ENCODE results near the gene FAAP24.
"Not testable (repeated sequence)": the region's sequence is repeated elsewhere in the genome, so short reads cannot be mapped to it uniquely, and the experiment has no call there.

Gene FAAP24

GRCh38 chr19:32971715-32972540 lies at the start of gene FAAP24, which contains the start of gene CEP89:
Gene FAAP24, plus strand, starts transcription at chr19:32972242. Its CDS starts 955 bp downstream, at chr19:32973197.
Gene CEP89, minus strand, starts transcription at chr19:32971958. Its CDS starts 84 bp downstream, at chr19:32971874.
- DNase-seq: peak; percentile 97

GRCh38 chr19:32924200-32924599 lies 47.8 kb upstream of the FAAP24 start:
- DNase-seq: no peak

- no peak for DNase-seq
Measured at GRCh38 chr19:32928806-32929205, 43.2 kb upstream of the FAAP24 start.

DNA sequence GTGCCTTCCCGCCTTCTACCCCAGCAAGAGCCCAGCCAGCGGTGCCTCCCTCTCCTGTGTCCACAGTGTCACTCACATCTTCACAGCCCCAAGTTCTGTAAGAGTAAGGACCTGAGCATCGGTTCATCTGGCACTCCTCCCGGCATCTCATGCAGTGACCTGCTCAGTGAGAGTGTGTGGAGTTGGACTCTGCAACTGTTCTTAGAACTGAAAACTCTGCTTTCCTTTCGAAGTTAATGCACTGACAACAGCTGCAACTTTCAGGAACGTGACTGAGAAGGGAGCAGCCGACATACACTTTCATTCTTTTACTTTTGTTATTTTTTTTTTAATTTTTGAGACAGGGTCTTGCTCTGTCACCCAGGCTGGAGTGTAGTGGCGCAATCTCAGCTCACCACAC lies 41.5 kb upstream of the FAAP24 start:
- DNase-seq: no peak

DNA sequence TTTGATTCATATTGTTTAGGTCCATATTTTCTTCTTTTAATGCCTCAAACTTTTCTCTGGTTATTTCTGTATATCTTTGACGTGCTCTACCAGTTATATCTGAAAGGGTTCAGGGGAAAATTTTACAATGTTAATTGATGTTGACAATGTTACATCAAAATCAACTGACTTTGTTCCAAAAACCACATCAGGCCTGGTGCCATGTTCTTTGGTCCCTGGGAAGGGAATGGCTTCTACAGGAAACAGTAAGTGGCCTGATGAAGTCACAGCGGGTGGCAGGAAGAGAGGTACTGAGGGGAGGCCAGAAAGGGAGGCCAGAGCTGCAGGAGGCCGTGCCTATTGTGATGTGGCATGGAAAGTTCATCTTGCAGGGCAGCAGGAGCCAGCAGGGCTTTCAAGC lies 38.5 kb upstream of the FAAP24 start:
- no peak for DNase-seq

DNA sequence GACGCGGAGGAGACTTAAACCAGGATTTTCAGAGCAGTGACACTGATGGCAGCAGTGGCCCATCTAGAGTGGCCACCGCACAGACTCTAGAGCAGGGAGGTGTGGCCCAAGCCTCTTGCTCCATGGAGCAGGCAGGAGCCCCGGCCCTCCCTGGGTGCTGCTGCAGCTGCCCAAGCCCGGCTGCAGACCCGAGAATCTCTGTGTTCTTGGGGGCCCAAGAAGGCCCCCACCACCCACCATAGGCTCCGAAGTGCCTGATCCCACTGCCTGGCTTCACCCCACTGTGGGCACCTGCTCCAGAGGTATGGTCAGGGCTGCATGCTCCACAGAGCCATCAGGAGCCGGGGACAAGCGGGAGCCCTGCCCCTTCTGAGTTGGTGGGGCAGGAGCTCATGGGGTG lies 36.4 kb upstream of the FAAP24 start:
- DNase-seq: no peak

DNA sequence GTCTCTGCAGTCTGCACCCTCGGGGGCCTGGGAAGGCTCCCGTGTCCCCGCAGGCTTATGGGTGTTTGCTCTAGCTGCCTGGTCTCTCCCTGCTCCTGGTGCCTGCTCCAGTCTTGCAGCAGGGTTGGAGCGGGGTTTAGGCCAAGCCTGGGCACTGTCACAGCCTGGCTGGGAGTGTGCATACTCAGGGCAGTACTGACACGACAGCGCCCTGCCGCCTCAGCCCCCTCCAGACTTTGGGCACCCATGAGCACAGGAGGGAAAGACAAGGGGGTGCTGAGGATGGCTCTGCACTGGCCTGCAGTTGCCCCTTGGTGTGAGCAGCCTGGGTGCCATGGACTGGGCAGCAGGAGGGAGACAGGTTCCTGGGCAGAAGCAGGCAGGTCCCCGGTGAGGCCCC lies 36.0 kb upstream of the FAAP24 start:
- no peak for DNase-seq

GRCh38 chr19:32941273-32941672 lies 30.8 kb upstream of the FAAP24 start:
- DNase-seq: not testable (repeated sequence)

GRCh38 chr19:32945260-32945659 lies 26.8 kb upstream of the FAAP24 start:
- no peak for DNase-seq

GRCh38 chr19:32966750-32967149 lies 5.3 kb upstream of the FAAP24 start:
- DNase-seq: no peak

DNA sequence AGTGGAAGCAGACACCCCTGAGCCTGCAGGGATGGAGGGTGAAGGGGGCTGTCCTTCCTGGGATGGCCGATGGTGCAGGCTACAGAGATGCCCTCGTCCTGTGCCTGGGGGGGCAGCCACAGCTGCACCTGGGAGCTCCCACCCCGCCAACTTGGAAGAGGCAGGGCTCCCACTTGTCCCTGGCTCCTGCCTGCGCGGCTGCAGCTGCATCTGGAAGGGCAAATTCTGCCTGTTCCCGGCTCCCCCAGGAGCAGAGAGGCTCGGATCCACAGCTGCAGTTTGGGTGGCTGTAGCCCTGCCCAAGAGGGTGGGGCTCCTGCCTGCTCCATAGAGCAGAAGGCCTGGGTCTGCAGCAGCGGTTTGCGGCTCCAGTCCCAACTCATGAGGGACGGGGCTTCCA lies 2.5 kb upstream of the FAAP24 start:
- no peak for DNase-seq

GRCh38 chr19:32971012-32971595 lies 938 bp upstream of the FAAP24 start:
- no peak for DNase-seq

- no peak for DNase-seq
Measured at GRCh38 chr19:32976223-32976805, 4.3 kb downstream of the FAAP24 start.

- no peak for DNase-seq
Measured at GRCh38 chr19:32977280-32977679, 5.2 kb downstream of the FAAP24 start.

DNA sequence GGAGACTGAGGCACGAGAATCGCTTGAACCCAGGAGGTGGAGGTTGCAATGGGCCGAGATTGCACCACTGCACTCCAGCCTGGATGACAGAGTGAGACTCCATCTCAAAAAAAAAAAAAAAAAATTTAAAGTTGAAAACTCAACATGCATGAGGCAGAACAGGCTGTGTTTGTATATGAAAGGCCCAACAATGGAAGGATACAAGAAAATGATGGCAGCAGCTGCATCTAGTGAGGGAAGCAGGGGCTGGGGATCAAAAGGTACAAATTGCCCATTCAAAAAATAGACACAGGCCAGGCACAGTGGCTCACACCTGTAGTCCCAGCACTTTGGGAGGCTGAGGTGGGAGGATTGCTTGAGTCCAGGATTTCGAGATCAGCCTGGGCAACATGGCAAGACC lies 5.8 kb downstream of the FAAP24 start:
- DNase-seq: not testable (repeated sequence)

- DNase-seq: not testable (repeated sequence)
Measured at GRCh38 chr19:32979807-32980206, 7.8 kb downstream of the FAAP24 start.

DNA sequence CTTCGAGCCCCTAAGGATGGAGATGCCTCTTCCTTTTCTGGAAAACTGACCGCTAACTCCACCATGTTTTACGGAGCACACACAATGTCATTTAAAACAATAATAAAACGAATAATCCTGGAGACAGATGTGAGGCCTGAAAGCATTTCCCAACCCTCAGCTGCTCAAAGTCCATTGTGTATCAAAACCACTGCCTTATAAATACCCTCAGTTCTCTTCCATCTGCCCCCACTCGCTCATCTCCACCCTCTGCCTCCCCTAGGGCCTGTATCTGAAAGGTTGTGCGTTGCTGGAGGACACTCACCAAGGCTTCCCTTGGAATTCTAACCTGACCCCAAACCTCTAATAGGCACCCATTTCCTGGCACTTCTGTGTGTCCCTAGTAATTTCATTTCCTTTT lies 10.4 kb downstream of the FAAP24 start:
- not testable (repeated sequence) for DNase-seq

DNA sequence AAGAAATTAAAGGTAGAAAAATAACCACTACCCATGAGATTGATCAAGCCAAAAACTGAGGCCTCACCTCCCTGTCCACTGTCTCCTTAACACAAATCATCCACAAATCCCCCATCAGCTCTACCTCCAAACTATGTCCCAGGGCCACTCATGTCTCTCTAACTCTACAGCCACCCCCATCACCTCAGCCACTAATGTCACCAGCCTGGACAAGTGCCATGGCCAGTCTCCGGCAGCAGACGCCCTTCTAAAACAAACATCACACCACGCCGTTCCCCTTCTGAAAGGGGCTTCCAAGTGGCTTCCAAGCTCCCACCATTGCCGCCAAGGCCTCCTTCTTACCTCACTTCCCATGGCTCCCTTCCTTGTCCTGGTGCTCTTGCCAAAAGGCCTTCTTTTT lies 16.2 kb downstream of the FAAP24 start:
- not testable (repeated sequence) for DNase-seq

- DNase-seq: no peak
Measured at GRCh38 chr19:32988724-32989123, 16.7 kb downstream of the FAAP24 start.

- not testable (repeated sequence) for DNase-seq
Measured at GRCh38 chr19:32995966-32996365, 23.9 kb downstream of the FAAP24 start.

- DNase-seq: not testable (repeated sequence)
Measured at GRCh38 chr19:32997061-32997464, 25.0 kb downstream of the FAAP24 start.

DNA sequence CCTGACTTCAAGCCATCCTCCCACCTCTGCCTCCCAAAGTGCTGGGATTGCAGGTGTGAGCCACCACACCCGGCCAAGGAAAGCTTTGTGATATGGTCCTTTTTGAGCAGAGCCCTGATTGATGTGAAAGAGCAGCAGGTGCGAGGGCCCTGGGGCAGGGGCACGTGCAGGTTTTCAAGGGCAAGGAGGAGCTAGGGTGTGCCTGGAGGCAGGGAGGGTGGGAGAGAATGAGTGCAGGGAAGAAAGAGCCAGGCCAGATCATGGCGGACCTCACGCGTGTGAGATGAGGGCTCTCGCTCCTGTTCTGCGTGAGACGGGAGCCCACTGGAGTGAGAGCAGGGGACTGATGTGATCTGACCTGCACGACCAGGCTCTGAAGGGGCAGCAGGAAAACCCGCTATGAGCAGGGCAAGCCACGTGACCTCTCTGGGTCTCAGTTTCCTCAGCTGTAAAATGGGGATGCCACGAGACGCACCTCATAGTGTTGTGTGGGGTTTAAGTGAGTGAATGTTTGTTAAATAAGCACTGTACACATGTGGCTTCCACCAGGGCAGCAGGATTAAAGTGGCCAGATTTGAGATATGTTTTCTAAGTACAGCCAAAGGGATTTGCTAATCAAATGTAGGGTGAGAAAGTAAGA lies 25.8 kb downstream of the FAAP24 start:
- no peak for DNase-seq

DNA sequence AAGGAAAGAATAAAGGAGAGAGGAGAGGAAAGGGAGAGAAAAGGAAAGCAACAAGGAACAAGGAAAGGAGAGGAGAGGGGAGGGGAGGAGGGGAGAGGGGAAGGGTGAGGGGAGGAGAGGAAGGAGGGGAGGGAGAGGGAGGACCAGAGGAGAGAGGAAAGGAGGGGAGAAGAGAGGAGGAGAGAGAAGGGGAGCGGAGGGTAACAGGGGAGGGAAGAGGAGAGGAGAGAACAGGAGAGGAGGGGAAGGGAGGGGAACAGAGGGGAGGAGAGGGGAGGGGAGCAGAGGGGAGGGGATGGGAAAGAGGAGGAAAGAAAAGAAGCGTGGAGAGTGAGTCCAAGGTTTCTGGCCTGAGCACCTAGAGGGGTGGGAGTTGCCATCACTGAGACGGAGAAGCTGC lies 26.7 kb downstream of the FAAP24 start:
- no peak for DNase-seq

GRCh38 chr19:33000510-33000909 lies 28.5 kb downstream of the FAAP24 start:
- DNase-seq: no peak

Data from NCI-H1436 treated with DMSO at 0.1 percent for 48 hours (cell line).